B cell (primary cell): ENCODE measurements around the gene PINK1. TPM values are rescaled to one million over a fixed set of nuclear protein-coding genes. Genes with fewer than 3 reads are reported as not detected.

Source experiments
- ATAC-seq: fragments of 200-7000 bp; cut with Tn5 transposase; one replicate; pipeline ENCODE4 v1.10.0; 2021; ENCODE audit warnings: low read depth, mild to moderate bottlenecking, moderate number of reproducible peaks, moderate library complexity
- CTCF ChIA-PET: fragments of 350-600 bp; sonication (Branson Sonifier 250); formaldehyde crosslinking; loops from one replicate; lab custom pipeline; 2021; ENCODE audit warnings: antibody characterized with exemption, inconsistent platforms; lab: Charles Lee
- POLR2A ChIA-PET: fragments of 350-600 bp; sonication (Branson Sonifier 250); formaldehyde crosslinking; loops from one replicate; lab custom pipeline; 2021; ENCODE audit warnings: antibody characterized with exemption; lab: Charles Lee
- DNase-seq: peaks from one replicate; pipeline ENCODE4 v3.0.0; 2013
- H2AFZ ChIP-seq: 2 replicates; pipeline ENCODE4 v1.6.1; 2012; ENCODE audit warnings: mild to moderate bottlenecking, low read depth, low read length; ENCODE audit not compliant: insufficient read depth, poor library complexity, severe bottlenecking
- H3K27ac ChIP-seq, 2 donors: 1 replicate in 1 of 2; 2 replicates in 1 of 2; pipeline ENCODE4 v1.5.1; 2012 to 2013; ENCODE audit warnings: low read length in 2 of 2, mild to moderate bottlenecking in 2 of 2, moderate library complexity in 1 of 2
- H3K27me3 ChIP-seq, 4 experiments: fragments of 200-600 bp in 1 of 4; sonication (generic) in 1 of 4; replicated peaks in 1 of 4; 1 replicate in 2 of 4; 2 replicates in 2 of 4; pipeline versions ENCODE4 v1.6.1 to v1.7.0; 2013 to 2016; ENCODE audit warnings: low read length in 3 of 4, mild to moderate bottlenecking in 2 of 4, mixed read lengths in 1 of 4, moderate library complexity in 1 of 4; ENCODE audit not compliant: insufficient read depth in 4 of 4, control insufficient read depth in 3 of 4; ENCODE audit errors: control extremely low read depth in 1 of 4
- H3K36me3 ChIP-seq, 2 experiments: replicated peaks in 1 of 2; 1 replicate in 1 of 2; 2 replicates in 1 of 2; pipeline versions ENCODE4 v1.6.1 to v1.7.1; 2013; ENCODE audit warnings: low read length in 1 of 2; ENCODE audit not compliant: insufficient read depth in 2 of 2, control insufficient read depth in 1 of 2; ENCODE audit errors: control extremely low read depth in 1 of 2, extremely low read depth in 1 of 2
- H3K4me1 ChIP-seq, 2 donors: fragments of 200-600 bp in 1 of 2; sonication (generic) in 1 of 2; 1 replicate in 1 of 2; 2 replicates in 1 of 2; pipeline versions ENCODE4 v1.5.1 to v1.6.1; 2013 to 2017; ENCODE audit warnings: low read length in 2 of 2; ENCODE audit not compliant: control insufficient read depth in 2 of 2, insufficient read depth in 2 of 2
- H3K4me2 ChIP-seq: replicated peaks from 2 replicates; pipeline ENCODE3; 2012; ENCODE audit warnings: mild to moderate bottlenecking, low read depth, low read length; ENCODE audit not compliant: poor library complexity, severe bottlenecking
- H3K4me3 ChIP-seq, 5 experiments: fragments of 200-600 bp in 1 of 5; sonication (generic) in 1 of 5; 1 replicate in 3 of 5; 2 replicates in 2 of 5; pipeline versions ENCODE4 v1.5.1 to v1.7.0; 2011 to 2016; ENCODE audit warnings: low read length in 4 of 5, mild to moderate bottlenecking in 4 of 5, low read depth in 2 of 5, control low read depth in 1 of 5, moderate library complexity in 1 of 5; ENCODE audit not compliant: insufficient read depth in 1 of 5; ENCODE audit errors: control extremely low read depth in 1 of 5, extremely low read depth in 1 of 5
- H3K79me2 ChIP-seq: fragments of 200-600 bp; sonication (generic); one replicate; pipeline ENCODE4 v1.6.0; 2016; ENCODE audit warnings: low read length; ENCODE audit not compliant: control insufficient read depth, insufficient read depth
- H3K9ac ChIP-seq: fragments of 200-600 bp; sonication (generic); 2 replicates; pipeline ENCODE4 v1.6.1; 2017; ENCODE audit warnings: mild to moderate bottlenecking, low read length, moderate library complexity
- H3K9me3 ChIP-seq, 3 donors: one replicate each; pipeline versions ENCODE4 v1.6.1 to v1.7.1; 2013; ENCODE audit warnings: low read length in 2 of 3; ENCODE audit not compliant: control insufficient read depth in 2 of 3, insufficient read depth in 1 of 3; ENCODE audit errors: control extremely low read depth in 1 of 3
- H4K20me1 ChIP-seq: 2 replicates; pipeline ENCODE4 v1.6.0; 2012; ENCODE audit warnings: mild to moderate bottlenecking, low read length; ENCODE audit not compliant: insufficient read depth, control insufficient read depth, poor library complexity, severe bottlenecking
- H3K27ac Mint-ChIP-seq: one replicate; pipeline ENCODE4 v1.8.0; 2021; ENCODE audit warnings: mixed read lengths
- H3K27me3 Mint-ChIP-seq: one replicate; pipeline ENCODE4 v1.8.0; 2021; ENCODE audit warnings: mixed read lengths
- H3K4me1 Mint-ChIP-seq: one replicate; pipeline ENCODE4 v1.8.0; 2021; ENCODE audit warnings: mixed read lengths
- H3K4me3 Mint-ChIP-seq: one replicate; pipeline ENCODE4 v1.8.0; 2021; ENCODE audit warnings: mixed read lengths
- H3K9me3 Mint-ChIP-seq: one replicate; pipeline ENCODE4 v1.8.0; 2022; ENCODE audit warnings: mixed read lengths; ENCODE audit not compliant: insufficient read depth
- EZH2 ChIP-seq: IDR thresholded peaks from 2 replicates; pipeline ENCODE4 v1.6.1; 2012; ENCODE audit warnings: borderline replicate concordance, low read depth, mild to moderate bottlenecking, moderate library complexity, low read length; ENCODE audit not compliant: insufficient read depth, poor library complexity, severe bottlenecking
- WGBS: methylation state at CpG from one replicate; pipeline ENCODE4 v1.1.5; 2013; ENCODE audit warnings: missing lambda C conversion rate; ENCODE audit not compliant: insufficient coverage; 5-methylcytosine and 5-hydroxymethylcytosine counted together
- intact Hi-C: fragments of 100-400 bp; cut with micrococcal nuclease; formaldehyde crosslinking; loops from one replicate; pipeline ENCODE4 v1.10.0; 2022
- polyA plus RNA-seq: library from polyadenylated mRNA; depleted of rRNA; stranded (reverse); fragments of >200 nt; gene quantifications from 2 replicates; pipeline ENCODE4 v1.2.3, GENCODE V29; 2012
- total RNA-seq, 2 donors: library from RNA; stranded (reverse); fragments of 120-200 nt in 1 of 2; gene quantifications; 1 replicate in 1 of 2; 2 replicates in 1 of 2; pipeline versions ENCODE4 v1.2.3 to v1.2.4, GENCODE V29; 2013 to 2022
- TF ChIP-seq, protein P1 (sequence below): fragments of 200-600 bp; IDR thresholded peaks from one replicate; pipeline ENCODE4 v1.8.0; 2022; ENCODE audit warnings: antibody characterized with exemption, mild to moderate bottlenecking

PINK1 gene
- total and polyA plus RNA-seq, 2 donors (not counting 1 experiment from before 2014, with no cell fraction given), result 5.8 to 14.3 TPM

DNA sequence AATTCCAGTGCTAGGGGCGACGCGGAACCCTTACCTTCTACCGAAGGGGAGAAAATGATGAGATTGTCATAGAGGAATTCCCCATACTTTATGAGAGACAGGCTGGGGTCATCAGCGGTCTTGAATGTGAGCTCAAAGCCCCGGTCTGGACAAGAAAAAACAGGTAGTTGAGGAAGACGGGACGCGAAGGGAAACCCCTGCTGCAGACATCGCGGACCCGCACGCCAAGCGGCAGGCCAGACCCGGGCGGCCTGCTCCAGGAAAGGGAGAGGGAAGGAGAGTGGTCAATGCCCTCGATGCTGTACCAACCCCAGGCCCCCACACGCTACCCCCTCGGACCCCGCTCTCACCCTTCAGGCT lies 27.6 kb downstream of the PINK1 start:
- Histone ChIP-seq H3K4me1 (peaks cover 19 to 23% of the 10 kb centered on the region in 2 donors), H3K9me3 (no peaks in the 10 kb centered on the region), H3K4me3 (peak overlapping the region; percentile 50 to 97 (median 85)), H3K4me2 (peak overlapping the region; percentile 91), H3K79me2 (peaks cover 63% of the 10 kb centered on the region), H2AFZ (peak overlapping the region; percentile 96), H3K27me3 (no peaks in the 10 kb centered on the region), H3K27ac (peak overlapping the region; percentile 56 to 73), H4K20me1 (peaks cover 25% of the 10 kb centered on the region), H3K36me3 (peaks cover 0 to 34% of the 10 kb centered on the region in 2 experiments), H3K9ac (peak overlapping the region; percentile 77)
- intact Hi-C loops, result loop anchor here (1.0 to 2.0 kb wide), 6 partner anchors 28 to 779 kb away; partner anchors contain the start of genes HP1BP3, MUL1, OTUD3 and PINK1
- ChIA-PET CTCF (interaction anchor here (0.6 to 2.1 kb wide), 5 partner anchors 11 to 30 kb away, joined by 3 to 21 read pairs (median 3); partner anchors contain the start of gene PINK1), POLR2A (interaction anchor here (0.7 to 1.5 kb wide), 2 partner anchors 27 to 57 kb away, joined by 3 to 5 read pairs; partner anchors contain the start of gene KIF17)
- no peak for TF ChIP-seq EZH2
- TF ChIP-seq, protein P1, sequence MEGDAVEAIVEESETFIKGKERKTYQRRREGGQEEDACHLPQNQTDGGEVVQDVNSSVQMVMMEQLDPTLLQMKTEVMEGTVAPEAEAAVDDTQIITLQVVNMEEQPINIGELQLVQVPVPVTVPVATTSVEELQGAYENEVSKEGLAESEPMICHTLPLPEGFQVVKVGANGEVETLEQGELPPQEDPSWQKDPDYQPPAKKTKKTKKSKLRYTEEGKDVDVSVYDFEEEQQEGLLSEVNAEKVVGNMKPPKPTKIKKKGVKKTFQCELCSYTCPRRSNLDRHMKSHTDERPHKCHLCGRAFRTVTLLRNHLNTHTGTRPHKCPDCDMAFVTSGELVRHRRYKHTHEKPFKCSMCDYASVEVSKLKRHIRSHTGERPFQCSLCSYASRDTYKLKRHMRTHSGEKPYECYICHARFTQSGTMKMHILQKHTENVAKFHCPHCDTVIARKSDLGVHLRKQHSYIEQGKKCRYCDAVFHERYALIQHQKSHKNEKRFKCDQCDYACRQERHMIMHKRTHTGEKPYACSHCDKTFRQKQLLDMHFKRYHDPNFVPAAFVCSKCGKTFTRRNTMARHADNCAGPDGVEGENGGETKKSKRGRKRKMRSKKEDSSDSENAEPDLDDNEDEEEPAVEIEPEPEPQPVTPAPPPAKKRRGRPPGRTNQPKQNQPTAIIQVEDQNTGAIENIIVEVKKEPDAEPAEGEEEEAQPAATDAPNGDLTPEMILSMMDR, result no peak
- ATAC-seq (peak; percentile 1), DNase-seq (no peak)
- Mint-ChIP-seq H3K4me3 (peak overlapping the region; percentile 95), H3K27me3 (no peaks in the 10 kb centered on the region), H3K27ac (peak overlapping the region; percentile 98), H3K4me1 (peaks cover 39% of the 10 kb centered on the region), H3K9me3 (no peaks in the 10 kb centered on the region)
- WGBS, result under 1% methylated on average over 16 of the region's 20 CpGs
